K562 (cell line): Measurements from ENCODE around the gene MAZ. TPM values are rescaled to one million over a fixed set of nuclear protein-coding genes. Genes with fewer than 3 reads are reported as not detected.

Source experiments
- ATAC-seq: fragments of 200-7000 bp; cut with Tn5 transposase; 3 replicates; pipeline ENCODE4 v1.9.1; 2020; ENCODE audit warnings: moderate library complexity
- BruUV-seq: library from RNA; stranded (reverse); fragments of 400-500 nt; replicated peaks from 2 replicates; lab custom pipeline; 2021; lab: Mats Ljungman, UMichigan
- CTCF ChIA-PET: fragments of 300-600 bp; formaldehyde crosslinking; extraction: SDS; loops from one replicate; lab custom pipeline; 2021; ENCODE audit warnings: low intra/inter-chr PET ratio; lab: Yijun Ruan, JAX
- POLR2A ChIA-PET: fragments of 300-600, 350-650 bp; sonication (Branson Sonifier 250); formaldehyde crosslinking; extraction: SDS; loops from one replicate; lab custom pipeline; 2021; ENCODE audit warnings: antibody characterized with exemption, inconsistent platforms; lab: Yijun Ruan, JAX
- DNase-seq, 4 experiments: peaks; one replicate each; pipeline versions ENCODE4 v3.0.0 to v3.0.0-alpha.2; 2011 to 2018; ENCODE audit warnings: low spot score in 3 of 4, mixed read lengths in 3 of 4; ENCODE audit errors: extremely low read depth in 1 of 4
- FAIRE-seq: peaks from 2 replicates; lab custom pipeline; 2011; peaks lifted over from hg19 to GRCh38; lab: Jason Lieb, UNC
- H2AFZ ChIP-seq: 2 replicates; pipeline ENCODE4 v1.6.0; 2011; ENCODE audit warnings: low read depth, low read length, control low read depth, inconsistent platforms
- H3K27ac ChIP-seq: fragments of 200-600 bp; 3 replicates; pipeline ENCODE4 v1.8.0; 2011; ENCODE audit warnings: low read depth, mild to moderate bottlenecking, control low read depth, inconsistent platforms, low read length, moderate library complexity, mixed read lengths; ENCODE audit errors: extremely low read depth
- H3K27me3 ChIP-seq, 2 experiments: fragments of 300-600 bp in 1 of 2; 2 replicates in 1 of 2; 3 replicates in 1 of 2; pipeline versions ENCODE4 v1.6.0 to v1.8.0; 2011; ENCODE audit warnings: inconsistent platforms in 2 of 2, low read length in 2 of 2, mild to moderate bottlenecking in 1 of 2, mixed read lengths in 1 of 2, moderate library complexity in 1 of 2; ENCODE audit not compliant: control insufficient read depth in 2 of 2, insufficient read depth in 2 of 2
- H3K36me3 ChIP-seq: fragments of 300-600 bp; 3 replicates; pipeline ENCODE4 v1.8.0; 2011; ENCODE audit warnings: mild to moderate bottlenecking, low read length, inconsistent platforms; ENCODE audit not compliant: control insufficient read depth, insufficient read depth
- H3K4me1 ChIP-seq, 2 experiments: fragments of 200-600 bp in 1 of 2; replicated peaks in 1 of 2; 2 replicates in 1 of 2; 3 replicates in 1 of 2; pipeline versions ENCODE4 v1.5.1 to v1.8.0; 2011; ENCODE audit warnings: inconsistent platforms in 2 of 2, low read length in 2 of 2, mild to moderate bottlenecking in 1 of 2, mixed read lengths in 1 of 2, moderate library complexity in 1 of 2; ENCODE audit not compliant: control insufficient read depth in 2 of 2, insufficient read depth in 2 of 2
- H3K4me2 ChIP-seq: 2 replicates; pipeline ENCODE4 v1.6.1; 2011; ENCODE audit warnings: low read length, control low read depth, inconsistent platforms, mixed read lengths; ENCODE audit not compliant: insufficient read depth
- H3K4me3 ChIP-seq: fragments of 200-600 bp; sonication (generic), shearing (Covaris generic); 2 replicates; pipeline ENCODE4 v1.5.1; 2016; ENCODE audit warnings: control low read depth, inconsistent platforms
- H3K79me2 ChIP-seq: fragments of 200-600 bp; 3 replicates; pipeline ENCODE4 v1.8.0; 2011; ENCODE audit warnings: low read length, inconsistent platforms; ENCODE audit not compliant: control insufficient read depth, insufficient read depth
- H3K9ac ChIP-seq, 2 experiments: 2 replicates each; pipeline versions ENCODE4 v1.6.0 to v1.6.1; 2011; ENCODE audit warnings: low read depth in 2 of 2, low read length in 2 of 2, control low read depth in 1 of 2, inconsistent platforms in 1 of 2, mild to moderate bottlenecking in 1 of 2, mixed read lengths in 1 of 2; ENCODE audit not compliant: insufficient read depth in 1 of 2
- H3K9me1 ChIP-seq: one replicate; pipeline ENCODE4 v1.6.0; 2011; ENCODE audit warnings: inconsistent platforms, mild to moderate bottlenecking, low read length, moderate library complexity; ENCODE audit not compliant: control insufficient read depth, insufficient read depth
- H3K9me3 ChIP-seq: replicated peaks from 2 replicates; pipeline ENCODE4 v1.5.1; 2011; ENCODE audit warnings: low read depth, low read length, inconsistent platforms; ENCODE audit not compliant: control insufficient read depth, insufficient read depth
- H4K20me1 ChIP-seq: replicated peaks from 2 replicates; pipeline ENCODE4 v1.6.1; 2011; ENCODE audit warnings: low read length, inconsistent platforms, mixed read lengths; ENCODE audit not compliant: control insufficient read depth, insufficient read depth
- ATF2 ChIP-seq: sonication (generic); formaldehyde crosslinking; IDR thresholded peaks from 2 replicates; pipeline ENCODE4 v1.8.1; 2022; ENCODE audit warnings: missing genetic modification reagents
- BRD9 ChIP-seq: fragments of 450-650 bp; IDR thresholded peaks from 2 replicates; pipeline ENCODE4 v1.6.1; 2018; ENCODE audit warnings: low read depth; ENCODE audit not compliant: partially characterized antibody
- CC2D1A ChIP-seq: fragments of 450-650 bp; IDR thresholded peaks from 2 replicates; pipeline ENCODE4 v1.6.1; 2017; ENCODE audit warnings: mild to moderate bottlenecking
- HMGN3 ChIP-seq: IDR thresholded peaks from 2 replicates; pipeline ENCODE4 v1.6.1; 2011; ENCODE audit warnings: borderline replicate concordance, low read depth, mild to moderate bottlenecking, mixed read lengths, low read length; ENCODE audit not compliant: insufficient read length; ENCODE audit errors: extremely low read depth
- ILK ChIP-seq: fragments of 450-650 bp; IDR thresholded peaks from 2 replicates; pipeline ENCODE4 v1.6.1; 2016; ENCODE audit warnings: missing genetic modification characterization, low read depth, mild to moderate bottlenecking, missing compliant biosample characterization, moderate library complexity, borderline replicate concordance
- NBN ChIP-seq: fragments of 450-650 bp; IDR thresholded peaks from 2 replicates; pipeline ENCODE4 v1.6.1; 2016; ENCODE audit warnings: low read depth, mild to moderate bottlenecking
- PRPF4 ChIP-seq: fragments of 200-400 bp; formaldehyde crosslinking; IDR thresholded peaks from one replicate; pipeline ENCODE4 v1.6.1; 2017; ENCODE audit warnings: low read length, low read depth, mild to moderate bottlenecking; ENCODE audit not compliant: insufficient read depth, poor library complexity, severe bottlenecking
- SAFB ChIP-seq: fragments of 200-400 bp; formaldehyde crosslinking; IDR thresholded peaks from 2 replicates; pipeline ENCODE4 v1.6.1; 2017; ENCODE audit warnings: low read depth, low read length, borderline replicate concordance
- ZBTB1 ChIP-seq: sonication (generic); formaldehyde crosslinking; IDR thresholded peaks from 2 replicates; pipeline ENCODE4 v1.8.1; 2023; ENCODE audit warnings: missing genetic modification reagents, low read depth, mild to moderate bottlenecking, borderline replicate concordance
- ZBTB34 ChIP-seq: fragments of 250-450 bp; sonication (Bioruptor Pico); IDR thresholded peaks from 2 replicates; pipeline ENCODE4 v1.8.0; 2021; ENCODE audit warnings: mild to moderate bottlenecking, moderate library complexity
- ZNF324 ChIP-seq: fragments of 250-450 bp; sonication (Bioruptor Pico); IDR thresholded peaks from 2 replicates; pipeline ENCODE4 v1.4.0; 2020; ENCODE audit warnings: mild to moderate bottlenecking
- ZNF449 ChIP-seq: fragments of 250-450 bp; sonication (Bioruptor Pico); IDR thresholded peaks from 2 replicates; pipeline ENCODE4 v1.8.0; 2022; ENCODE audit warnings: moderate library complexity, mild to moderate bottlenecking, inconsistent platforms
- ZNF740 ChIP-seq, 3 experiments: fragments of 200-800 bp in 1 of 3; sonication (Bioruptor generic) in 1 of 3; sonication (generic) in 1 of 3; formaldehyde crosslinking in 1 of 3; IDR thresholded peaks; 2 replicates each; pipeline versions ENCODE4 v1.6.1 to v1.8.0; 2016 to 2022; ENCODE audit warnings: mild to moderate bottlenecking in 2 of 3, missing compliant biosample characterization in 2 of 3, missing genetic modification characterization in 2 of 3, missing genetic modification reagents in 1 of 3
- WGBS: fragments of 100-300 bp; shearing (Covaris generic); methylation state at CpG from one replicate; pipeline ENCODE4 v1.1.6; 2016; ENCODE audit warnings: low coverage, mixed read lengths; ENCODE audit not compliant: insufficient coverage; ENCODE audit errors: missing lambda C conversion rate; 5-methylcytosine and 5-hydroxymethylcytosine counted together
- in situ Hi-C: fragments of 300-500 bp; cut with MboI; formaldehyde crosslinking; loops from 4 replicates; pipeline ENCODE4 v1.15.0; 2018; ENCODE audit warnings: inconsistent platforms, mixed read lengths
- intact Hi-C: fragments of 100-400 bp; cut with micrococcal nuclease; formaldehyde crosslinking; loops from 2 replicates; pipeline ENCODE4 v1.14.2; 2022
- polyA plus RNA-seq, 8 experiments: library from polyadenylated mRNA; depleted of rRNA in 4 of 8; stranded (reverse) in 5 of 8; unstranded in 3 of 8; fragments of >200 nt; fragmentation: Nextera tagmentation in 2 of 8; fragmentation: Illumina TruSeq in 1 of 8; extraction: Ambion mirVana in 2 of 8; extraction: Trizol in 1 of 8; gene quantifications; 2 replicates each; pipeline versions ENCODE4 v1.2.1 to v1.2.3, GENCODE V29; 2011 to 2014; ENCODE audit warnings: inconsistent platforms in 1 of 8, missing spikeins in 1 of 8
- total RNA-seq, 7 experiments: library from RNA; depleted of rRNA in 6 of 7; stranded (reverse); fragments of >200 nt in 6 of 7; fragmentation: Illumina TruSeq in 2 of 7; extraction: Trizol in 2 of 7; gene quantifications; 2 replicates each; pipeline versions ENCODE4 v1.2.1 to v1.2.3, GENCODE V29; 2011 to 2021; ENCODE audit warnings: low replicate concordance in 1 of 7

MAZ gene
- total and polyA plus RNA-seq, 9 of the 15 experiments (the other 6 are each of a cell fraction or from before 2014, with no cell fraction given) = 45.4 to 532 (median 250) TPM

- TF ChIP-seq ZBTB34 (no peak), ZNF449 (CRISPR knock-in tag) (no peak), NBN (no peak), ZNF324 (CRISPR knock-in tag) (no peak), ILK (tag) (no peak)
Observed at GRCh38 chr16:29830774-29831173, 24.4 kb downstream of the MAZ start (continued).

GRCh38 chr16:29831490-29831889 lies 25.2 kb downstream of the MAZ start:
- no peak overlapping the region for H3K9ac ChIP-seq
- no peak overlapping the region for H3K27ac ChIP-seq
- no peak overlapping the region for H3K4me3 ChIP-seq
- intact Hi-C loops = no loop called here
- H3K4me1 ChIP-seq = peaks cover 0 to 6% of the 10 kb centered on the region in 2 experiments; a peak in 2 of 5 replicates
- H3K27me3 ChIP-seq = peaks cover 2 to 13% of the 10 kb centered on the region in 2 experiments; a peak in 3 of 5 replicates
- FAIRE-seq (no peak), DNase-seq (no peak), ATAC-seq (no peak)
- no peaks in the 10 kb centered on the region for H3K9me1 ChIP-seq
- no peaks in the 10 kb centered on the region for H3K9me3 ChIP-seq
- no peaks in the 10 kb centered on the region for H4K20me1 ChIP-seq
- ChIA-PET POLR2A (no interaction called here), CTCF (no interaction called here)
- H3K79me2 ChIP-seq = no peaks in the 10 kb centered on the region
- in situ Hi-C loops = no loop called here
- no peak overlapping the region for H3K4me2 ChIP-seq
- no peaks in the 10 kb centered on the region for H3K36me3 ChIP-seq
- WGBS = 8% methylated on average over 2 of the region's 2 CpGs
- no peak for TF ChIP-seq SAFB
- TF ChIP-seq ZNF740 (CRISPR knock-in tag; IDR thresholded peaks at IDR 0.05) = no peak
- TF ChIP-seq ZNF740 (tag; IDR thresholded peaks at IDR 0.05) = no peak
- TF ChIP-seq ATF2 (CRISPR knock-in tag) = no peak
- TF ChIP-seq ZBTB1 (CRISPR knock-in tag) = no peak
- TF ChIP-seq HMGN3 = no peak
- TF ChIP-seq BRD9 = no peak
- TF ChIP-seq CC2D1A = no peak
- TF ChIP-seq PRPF4 = no peak
- BruUV-seq = no TSS peak
- H2AFZ ChIP-seq = no peak overlapping the region
